ENCODE data around the gene BLMH.
"Not testable (repeated sequence)": the region's sequence is repeated elsewhere in the genome, so short reads cannot be mapped to it uniquely, and the experiment has no call there.

Gene BLMH

DNA sequence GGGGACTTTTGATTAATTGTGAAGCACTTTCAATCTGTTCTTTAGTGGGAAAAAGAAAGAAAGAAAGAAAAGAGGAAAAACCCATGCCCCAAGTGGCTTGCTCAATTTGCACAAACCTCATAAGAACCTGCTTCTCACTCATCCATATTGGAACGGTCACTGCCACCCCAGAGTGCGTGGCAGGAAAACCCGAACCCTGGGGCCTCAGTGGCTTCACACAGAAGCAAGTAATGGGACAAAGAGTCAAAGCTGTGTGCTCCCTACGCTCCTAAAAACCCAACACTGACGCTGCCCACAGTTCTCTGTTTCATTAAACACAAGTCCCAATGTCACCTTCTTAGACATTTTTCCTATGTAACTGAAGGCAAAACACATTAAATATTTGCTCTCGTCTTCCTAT is 57.4 kb downstream of the BLMH start:
- TF ChIP-seq, protein P1, sequence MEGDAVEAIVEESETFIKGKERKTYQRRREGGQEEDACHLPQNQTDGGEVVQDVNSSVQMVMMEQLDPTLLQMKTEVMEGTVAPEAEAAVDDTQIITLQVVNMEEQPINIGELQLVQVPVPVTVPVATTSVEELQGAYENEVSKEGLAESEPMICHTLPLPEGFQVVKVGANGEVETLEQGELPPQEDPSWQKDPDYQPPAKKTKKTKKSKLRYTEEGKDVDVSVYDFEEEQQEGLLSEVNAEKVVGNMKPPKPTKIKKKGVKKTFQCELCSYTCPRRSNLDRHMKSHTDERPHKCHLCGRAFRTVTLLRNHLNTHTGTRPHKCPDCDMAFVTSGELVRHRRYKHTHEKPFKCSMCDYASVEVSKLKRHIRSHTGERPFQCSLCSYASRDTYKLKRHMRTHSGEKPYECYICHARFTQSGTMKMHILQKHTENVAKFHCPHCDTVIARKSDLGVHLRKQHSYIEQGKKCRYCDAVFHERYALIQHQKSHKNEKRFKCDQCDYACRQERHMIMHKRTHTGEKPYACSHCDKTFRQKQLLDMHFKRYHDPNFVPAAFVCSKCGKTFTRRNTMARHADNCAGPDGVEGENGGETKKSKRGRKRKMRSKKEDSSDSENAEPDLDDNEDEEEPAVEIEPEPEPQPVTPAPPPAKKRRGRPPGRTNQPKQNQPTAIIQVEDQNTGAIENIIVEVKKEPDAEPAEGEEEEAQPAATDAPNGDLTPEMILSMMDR (conservative IDR thresholded peaks at IDR 0.05; ENCODE audit: low read depth, low read length), result no peak
- no peak overlapping the region for H3K4me2 ChIP-seq
- H3K27ac ChIP-seq, result no peak overlapping the region

DNA sequence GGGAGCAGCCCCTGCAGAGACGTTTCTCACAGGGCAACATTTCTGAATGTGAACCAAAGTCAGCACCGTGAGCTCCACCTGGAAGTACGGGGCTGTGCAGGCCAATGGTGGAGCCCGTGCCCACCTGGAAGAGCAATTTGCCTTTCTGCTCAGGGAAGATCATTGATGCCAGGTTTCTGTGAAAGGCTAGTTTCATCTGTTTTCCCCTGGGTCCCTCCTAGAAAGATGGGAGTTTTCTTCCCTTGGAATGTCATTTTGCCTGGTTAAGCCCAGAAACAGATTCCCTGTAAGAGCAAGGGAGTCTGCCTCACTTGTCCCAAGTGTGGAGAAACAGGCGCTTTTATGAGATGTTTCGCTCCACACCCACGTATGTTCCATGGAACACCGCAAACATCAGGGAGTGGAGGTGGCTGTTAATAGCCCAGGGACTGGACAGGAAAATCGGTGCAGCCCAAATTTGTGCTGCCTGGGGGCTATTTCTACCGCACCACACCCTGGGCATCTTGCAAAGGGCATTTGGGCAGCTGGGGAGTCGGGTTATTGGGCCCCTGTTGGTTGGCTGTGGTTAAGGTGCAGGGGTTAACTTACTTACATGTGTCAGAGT is 58.8 kb downstream of the BLMH start:
- no peak overlapping the region for H3K9ac ChIP-seq
- no peaks in the 10 kb centered on the region for H3K79me2 ChIP-seq (ENCODE audit: insufficient read depth, low read depth)
- no peak overlapping the region for H3K4me2 ChIP-seq
- no peaks in the 10 kb centered on the region for H3K4me1 ChIP-seq (ENCODE audit: low read depth, poor library complexity, severe bottlenecking)
- TF ChIP-seq, protein P1 (conservative IDR thresholded peaks at IDR 0.05; ENCODE audit: low read depth, low read length), result no peak
- no peaks in the 10 kb centered on the region for H4K20me1 ChIP-seq (ENCODE audit: insufficient read depth)
- H3K4me3 ChIP-seq (IDR thresholded peaks at IDR 0.05; ENCODE audit: insufficient read depth, low read depth, low read length), result no peak overlapping the region
- no peak overlapping the region for H3K27ac ChIP-seq
- H3K27me3 ChIP-seq (ENCODE audit: insufficient read depth, low read depth), result peaks cover 7% of the 10 kb centered on the region
- no peaks in the 10 kb centered on the region for H3K36me3 ChIP-seq (ENCODE audit: insufficient read depth)
- no peak overlapping the region for H2AFZ ChIP-seq (ENCODE audit: low read depth)

More for the DNA sequence above, 57.4 kb downstream of the BLMH start:
- Histone ChIP-seq H2AFZ (ENCODE audit: low read depth) (no peak overlapping the region), H3K4me1 (ENCODE audit: low read depth, poor library complexity, severe bottlenecking) (no peaks in the 10 kb centered on the region), H3K79me2 (ENCODE audit: insufficient read depth, low read depth) (no peaks in the 10 kb centered on the region), H3K4me3 (IDR thresholded peaks at IDR 0.05; ENCODE audit: insufficient read depth, low read depth, low read length) (no peak overlapping the region), H3K9ac (no peak overlapping the region), H3K36me3 (ENCODE audit: insufficient read depth) (no peaks in the 10 kb centered on the region), H4K20me1 (ENCODE audit: insufficient read depth) (no peaks in the 10 kb centered on the region), H3K27me3 (ENCODE audit: insufficient read depth, low read depth) (peaks cover 7% of the 10 kb centered on the region)

DNA sequence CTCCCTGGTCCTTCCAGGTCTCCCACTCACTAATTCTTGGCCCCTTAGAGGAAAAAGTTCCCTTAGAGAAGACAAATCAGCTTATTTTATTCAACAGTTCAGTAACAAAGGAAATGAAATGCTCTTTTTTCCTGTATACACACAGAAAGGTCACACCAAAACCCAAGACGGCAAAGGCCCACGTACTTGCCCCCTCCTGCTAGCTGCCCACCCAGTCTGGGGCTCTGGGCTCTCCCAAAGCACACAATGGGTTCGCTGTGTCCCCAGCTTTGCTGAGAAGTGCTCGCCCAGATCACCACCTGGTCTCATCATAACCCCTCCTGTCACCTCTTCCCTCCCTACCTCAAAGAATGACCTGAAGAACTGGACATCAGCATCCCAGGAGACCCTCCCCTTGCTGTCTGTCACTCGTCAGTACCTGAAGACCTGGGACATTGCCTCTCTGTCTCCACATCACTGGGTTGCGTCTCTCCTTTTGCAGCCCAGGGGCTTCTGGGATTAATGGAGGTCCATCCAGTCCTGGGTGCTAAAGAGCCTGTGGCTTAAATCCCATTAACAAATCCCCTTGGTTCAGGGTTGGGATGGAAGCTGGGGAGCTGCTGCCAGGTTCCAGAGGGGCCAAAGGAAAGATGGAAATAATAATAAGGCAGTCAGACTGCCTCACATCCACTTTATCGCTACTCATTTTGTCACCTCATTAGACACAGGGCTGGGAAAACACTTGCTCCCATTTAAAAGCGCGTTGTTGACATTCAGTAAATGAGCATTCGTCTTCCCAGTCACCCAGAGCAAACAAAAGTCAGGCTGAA is 59.5 kb downstream of the BLMH start:
- TF ChIP-seq, protein P1 (conservative IDR thresholded peaks at IDR 0.05; ENCODE audit: low read depth, low read length), result no peak
- H3K36me3 ChIP-seq (ENCODE audit: insufficient read depth), result no peaks in the 10 kb centered on the region
- H3K4me3 ChIP-seq (IDR thresholded peaks at IDR 0.05; ENCODE audit: insufficient read depth, low read depth, low read length), result no peak overlapping the region
- H4K20me1 ChIP-seq (ENCODE audit: insufficient read depth), result no peaks in the 10 kb centered on the region
- no peak overlapping the region for H3K4me2 ChIP-seq
- no peak overlapping the region for H3K27ac ChIP-seq
- H2AFZ ChIP-seq (ENCODE audit: low read depth), result no peak overlapping the region
- H3K27me3 ChIP-seq (ENCODE audit: insufficient read depth, low read depth), result peaks cover 7% of the 10 kb centered on the region
- H3K9ac ChIP-seq, result no peak overlapping the region
- no peaks in the 10 kb centered on the region for H3K79me2 ChIP-seq (ENCODE audit: insufficient read depth, low read depth)
- H3K4me1 ChIP-seq (ENCODE audit: low read depth, poor library complexity, severe bottlenecking), result no peaks in the 10 kb centered on the region

- Histone ChIP-seq H3K4me2 (no peak overlapping the region), H3K4me3 (IDR thresholded peaks at IDR 0.05; ENCODE audit: insufficient read depth, low read depth, low read length) (no peak overlapping the region), H4K20me1 (ENCODE audit: insufficient read depth) (no peaks in the 10 kb centered on the region), H3K9ac (no peak overlapping the region), H3K27me3 (ENCODE audit: insufficient read depth, low read depth) (no peaks in the 10 kb centered on the region; the same call in 1 of the 2 replicates), H3K27ac (no peak overlapping the region), H3K79me2 (ENCODE audit: insufficient read depth, low read depth) (no peaks in the 10 kb centered on the region), H2AFZ (ENCODE audit: low read depth) (no peak overlapping the region), H3K4me1 (ENCODE audit: low read depth, poor library complexity, severe bottlenecking) (no peaks in the 10 kb centered on the region), H3K36me3 (ENCODE audit: insufficient read depth) (no peaks in the 10 kb centered on the region)
- TF ChIP-seq, protein P1 (conservative IDR thresholded peaks at IDR 0.05; ENCODE audit: low read depth, low read length), result no peak
Measured at GRCh38 chr17:30230596-30231125, 61.1 kb downstream of the BLMH start.

DNA sequence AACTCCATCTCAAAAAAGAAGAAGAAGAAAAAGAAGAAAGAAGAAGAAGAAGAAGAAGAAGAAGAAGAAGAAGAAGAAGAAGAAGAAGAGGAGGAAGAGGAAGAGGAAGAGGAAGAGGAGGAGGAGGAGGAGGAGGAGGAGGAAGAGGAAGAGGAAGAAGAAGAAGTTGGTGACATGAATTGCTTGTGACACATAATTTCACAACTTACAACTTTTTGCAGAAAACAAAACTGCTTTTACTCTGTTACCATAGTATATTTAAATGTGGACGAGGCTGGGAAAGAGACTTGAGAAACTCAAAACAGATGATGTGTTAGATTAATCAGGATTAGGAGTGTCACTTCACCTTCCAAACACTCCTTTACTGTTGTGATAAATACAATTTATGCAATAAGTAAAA is 61.7 kb downstream of the BLMH start:
- not testable (repeated sequence) for H3K4me3 ChIP-seq (IDR thresholded peaks at IDR 0.05; ENCODE audit: insufficient read depth, low read depth, low read length); H3K9ac ChIP-seq; H2AFZ ChIP-seq (ENCODE audit: low read depth); H3K36me3 ChIP-seq (ENCODE audit: insufficient read depth); H3K27ac ChIP-seq; H3K4me2 ChIP-seq; H4K20me1 ChIP-seq (ENCODE audit: insufficient read depth); H3K27me3 ChIP-seq (ENCODE audit: insufficient read depth, low read depth); H3K4me1 ChIP-seq (ENCODE audit: low read depth, poor library complexity, severe bottlenecking); H3K79me2 ChIP-seq (ENCODE audit: insufficient read depth, low read depth)
